ENCODE data around the gene CEP112.
"Not testable (repeated sequence)": the region's sequence is repeated elsewhere in the genome, so short reads cannot be mapped to it uniquely, and the experiment has no call there.

CEP112 gene

GRCh38 chr17:65772989-65773388 lies 418.9 kb downstream of the CEP112 start:
- DNase-seq (ENCODE audit: low read depth), result no peak

- no peak for DNase-seq (ENCODE audit: low read depth)
Measured at GRCh38 chr17:65771704-65772103, 420.2 kb downstream of the CEP112 start.

DNA sequence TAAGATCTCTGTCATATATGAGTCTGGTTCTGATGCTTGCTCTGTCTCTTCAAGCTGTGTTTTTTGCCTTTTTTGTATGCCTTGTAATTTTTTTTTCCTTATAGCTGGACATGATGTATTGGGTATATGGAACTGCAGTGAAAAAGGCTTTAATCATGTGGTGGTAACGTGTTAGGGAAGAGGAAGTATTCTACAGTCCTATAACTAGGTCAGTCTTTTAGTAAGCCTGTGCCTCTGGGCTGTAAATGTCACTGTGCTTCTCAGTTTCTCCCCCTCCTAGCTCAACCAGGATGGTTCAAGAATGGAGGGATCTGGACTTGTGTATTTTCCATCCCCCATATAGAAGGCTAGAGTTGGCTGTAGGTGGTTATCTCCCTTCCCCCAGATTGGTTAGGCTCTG lies 428.1 kb downstream of the CEP112 start:
- DNase-seq (ENCODE audit: low read depth), result no peak

DNA sequence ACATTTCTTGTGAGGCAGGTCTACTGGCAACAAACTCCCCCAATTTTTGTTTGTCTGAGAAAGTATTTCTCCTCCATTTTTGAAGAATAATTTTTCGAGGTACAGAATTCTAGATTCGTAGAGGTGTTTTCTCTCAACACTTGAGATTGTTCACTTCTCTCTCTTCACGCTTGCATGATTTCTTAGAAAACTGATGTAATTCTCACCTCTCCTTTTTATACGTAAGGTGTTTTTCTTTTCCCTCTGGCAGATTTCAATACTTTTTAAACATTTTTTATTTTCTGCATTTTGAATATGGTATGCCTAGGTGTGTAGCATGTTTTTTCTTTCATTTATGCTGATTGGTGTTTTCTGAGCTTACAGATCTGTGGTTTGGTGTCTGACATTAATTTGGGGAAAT lies 429.0 kb downstream of the CEP112 start:
- DNase-seq (ENCODE audit: low read depth), result no peak

- no peak for DNase-seq (ENCODE audit: low read depth)
Measured at GRCh38 chr17:65759532-65759931, 432.4 kb downstream of the CEP112 start.

DNA sequence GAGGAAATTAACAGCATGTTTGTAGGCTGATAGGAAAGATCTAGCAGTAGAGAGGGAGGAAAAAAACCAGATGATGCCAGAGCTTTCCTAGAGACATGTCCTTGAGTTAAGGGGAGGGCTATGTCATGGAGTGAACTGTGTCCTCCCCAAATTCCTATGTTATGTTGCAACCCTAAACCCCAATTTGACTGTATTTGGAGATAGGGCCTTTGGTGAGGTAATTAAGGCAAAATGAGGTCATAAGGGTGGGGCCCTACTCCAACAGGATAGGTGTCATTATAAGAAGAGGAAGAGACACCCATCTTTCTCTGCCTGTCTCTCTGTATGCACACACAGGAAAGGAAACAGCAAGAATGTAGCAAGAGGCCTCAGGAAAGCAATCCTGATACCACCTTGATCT lies 435.2 kb downstream of the CEP112 start:
- no peak for DNase-seq (ENCODE audit: low read depth)

GRCh38 chr17:65755799-65756198 lies 436.1 kb downstream of the CEP112 start:
- DNase-seq (ENCODE audit: low read depth), result no peak

DNA sequence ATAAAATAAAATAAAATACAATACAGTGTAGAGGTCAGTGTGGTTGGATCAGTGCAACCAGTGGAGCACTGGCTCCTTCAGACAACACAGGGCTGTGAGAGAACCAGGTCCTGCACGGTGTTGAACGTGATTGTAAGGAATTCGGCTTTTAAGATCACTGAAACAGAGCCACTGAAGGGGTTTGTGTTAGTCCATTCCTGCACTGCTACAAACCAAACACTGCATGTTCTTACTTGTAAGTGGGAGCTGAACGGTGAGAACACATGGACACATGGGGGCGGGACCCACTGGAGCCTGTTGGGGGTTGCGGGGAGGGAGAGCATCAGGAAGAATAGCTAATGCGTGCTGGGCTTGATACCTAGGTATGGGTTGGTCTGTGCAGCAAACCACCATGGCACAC lies 437.3 kb downstream of the CEP112 start:
- no peak for DNase-seq (ENCODE audit: low read depth)

DNA sequence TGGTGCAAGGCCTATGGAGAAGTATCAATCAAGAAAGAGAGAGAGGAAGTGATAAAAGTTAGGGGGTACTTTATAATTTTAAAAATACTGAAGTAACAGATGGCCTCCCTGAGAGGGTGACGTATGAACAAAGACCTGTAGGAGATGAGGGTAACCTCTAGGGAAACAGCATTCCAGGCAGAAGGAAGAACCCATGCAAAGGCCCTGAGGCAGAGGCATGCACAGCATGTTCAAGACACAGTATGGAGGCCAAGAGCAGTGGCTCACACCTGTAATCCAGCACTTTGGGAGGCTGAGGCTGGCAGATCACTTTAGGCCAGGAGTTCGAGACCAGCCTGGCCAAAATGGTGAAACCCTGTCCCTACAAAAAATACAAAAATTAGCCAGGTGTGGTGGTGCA lies 437.9 kb downstream of the CEP112 start:
- DNase-seq (ENCODE audit: low read depth), result no peak

- no peak for DNase-seq (ENCODE audit: low read depth)
Measured at GRCh38 chr17:65753348-65753747, 438.6 kb downstream of the CEP112 start.

- DNase-seq (ENCODE audit: low read depth), result no peak
Measured at GRCh38 chr17:65751263-65751662, 440.7 kb downstream of the CEP112 start.

DNA sequence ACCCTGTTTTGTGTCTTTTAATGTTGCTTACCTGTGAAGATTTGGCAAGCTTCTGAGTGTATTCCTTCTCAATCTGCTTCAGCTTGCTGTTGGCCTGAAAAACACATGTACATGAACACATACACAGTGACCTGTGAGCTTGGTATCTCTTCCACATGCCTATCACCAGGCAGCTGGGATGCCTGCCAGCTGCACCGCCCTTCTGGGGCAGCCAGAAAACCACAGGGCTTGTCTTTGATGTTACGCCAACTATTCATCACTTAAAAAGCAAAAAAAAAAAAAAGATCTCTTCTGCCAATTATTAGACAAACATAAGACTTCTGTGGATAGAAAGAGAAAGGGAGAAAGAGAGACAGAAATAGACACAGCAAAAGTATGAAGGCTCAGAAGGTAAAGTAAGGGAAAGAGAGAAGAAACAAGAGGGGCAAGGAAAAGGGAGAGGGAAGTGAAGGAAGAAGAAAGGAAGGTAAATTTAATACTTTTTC lies 441.3 kb downstream of the CEP112 start:
- DNase-seq (ENCODE audit: low read depth), result peak; percentile 1

- no peak for DNase-seq (ENCODE audit: low read depth)
Measured at GRCh38 chr17:65750166-65750565, 441.8 kb downstream of the CEP112 start.

DNA sequence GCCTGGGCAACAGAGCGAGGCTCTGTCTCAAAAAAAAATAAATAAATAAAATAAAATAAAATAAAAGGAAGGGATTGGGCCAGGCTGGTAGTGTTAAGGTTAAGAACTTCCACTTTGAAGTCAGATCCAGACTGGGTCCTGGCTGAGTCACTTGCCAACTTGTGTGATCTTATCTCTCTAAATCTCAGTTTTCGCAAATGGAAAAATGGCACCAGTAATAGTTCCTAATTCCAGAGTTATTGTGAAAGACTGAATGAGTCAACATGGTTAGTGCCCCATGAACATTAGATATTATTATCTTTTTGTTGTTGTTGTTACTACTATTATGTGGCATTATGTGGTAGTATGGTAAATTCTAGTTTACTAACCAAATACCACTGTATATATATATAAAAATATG lies 442.5 kb downstream of the CEP112 start:
- no peak for DNase-seq (ENCODE audit: low read depth)

GRCh38 chr17:65745241-65745640 lies 446.7 kb downstream of the CEP112 start:
- DNase-seq (ENCODE audit: low read depth), result no peak

- DNase-seq (ENCODE audit: low read depth), result no peak
Measured at GRCh38 chr17:65743308-65743655, 448.7 kb downstream of the CEP112 start.

- DNase-seq (ENCODE audit: low read depth), result no peak
Measured at GRCh38 chr17:65742403-65743307, 449.3 kb downstream of the CEP112 start.

DNA sequence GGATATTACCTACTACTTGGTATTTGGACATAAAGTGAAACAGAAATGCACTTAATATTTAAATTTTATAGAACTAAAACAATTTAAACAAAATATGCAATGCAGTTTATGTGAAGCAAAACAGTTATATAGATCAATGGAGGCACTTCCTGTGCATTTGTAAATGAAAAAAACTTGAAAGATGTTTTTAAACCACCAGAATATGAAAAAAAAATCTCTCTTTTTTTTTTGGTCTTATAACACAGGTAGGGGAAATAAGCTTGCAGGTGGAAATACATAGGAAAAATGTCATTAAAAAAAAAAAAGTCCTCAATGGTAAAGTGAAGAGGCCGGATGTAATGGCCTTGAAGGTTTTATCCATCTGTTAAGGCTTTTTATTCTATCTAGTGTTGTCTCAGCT lies 450.2 kb downstream of the CEP112 start:
- DNase-seq (ENCODE audit: low read depth), result no peak

GRCh38 chr17:65739034-65739433 lies 452.9 kb downstream of the CEP112 start:
- DNase-seq (ENCODE audit: low read depth), result no peak

GRCh38 chr17:65737451-65737850 lies 454.5 kb downstream of the CEP112 start:
- DNase-seq (ENCODE audit: low read depth), result no peak

DNA sequence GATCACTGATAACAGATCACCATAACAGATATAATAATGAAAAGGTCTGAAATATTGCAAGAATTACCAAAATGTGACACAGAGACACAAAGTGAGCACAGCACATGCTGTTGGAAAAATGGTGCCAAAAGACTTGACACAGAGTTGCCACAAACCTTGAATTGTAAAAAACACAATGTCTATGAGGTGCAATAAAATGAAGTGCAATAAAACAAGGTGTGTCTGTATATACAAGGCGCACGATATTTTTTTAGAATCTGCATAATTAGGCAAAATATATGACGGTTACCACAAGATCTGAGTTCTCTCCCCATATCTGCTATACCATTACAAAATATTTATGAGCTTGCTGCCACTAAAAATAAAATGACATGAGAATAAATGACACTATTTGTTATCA lies 458.6 kb downstream of the CEP112 start:
- no peak for DNase-seq (ENCODE audit: low read depth)

- DNase-seq (ENCODE audit: low read depth), result not testable (repeated sequence)
Measured at GRCh38 chr17:65732667-65733066, 459.3 kb downstream of the CEP112 start.

- no peak for DNase-seq (ENCODE audit: low read depth)
Measured at GRCh38 chr17:65730711-65731169, 461.2 kb downstream of the CEP112 start.

GRCh38 chr17:65729207-65729606 lies 462.7 kb downstream of the CEP112 start:
- no peak for DNase-seq (ENCODE audit: low read depth)
